GM12878 (cell line): Measurements from ENCODE around the gene ASTL. TPM values are rescaled to one million over a fixed set of nuclear protein-coding genes. Genes with fewer than 3 reads are reported as not detected.

ENCODE experiments used
- EED ChIP-seq: sonication (generic); IDR thresholded peaks from 2 replicates; pipeline ENCODE4 v1.6.1; 2016; ENCODE audit warnings: antibody characterized with exemption, low read depth
- HDGF ChIP-seq: fragments of 450-650 bp; IDR thresholded peaks from 2 replicates; pipeline ENCODE4 v1.6.1; 2016; ENCODE audit warnings: antibody characterized with exemption
- IKZF1 ChIP-seq: fragments of 450-650 bp; conservative IDR thresholded peaks from 2 replicates; pipeline ENCODE4 v1.6.1; 2017; ENCODE audit warnings: antibody characterized with exemption, mild to moderate bottlenecking
- SIN3A ChIP-seq: IDR thresholded peaks from 2 replicates; pipeline ENCODE4 v1.6.1; 2012; ENCODE audit warnings: low read depth, low read length, improper control_type of control experiment
- YBX1 ChIP-seq: fragments of 450-650 bp; IDR thresholded peaks from 2 replicates; pipeline ENCODE4 v1.6.1; 2016; ENCODE audit warnings: antibody characterized with exemption
- ZBED1 ChIP-seq: IDR thresholded peaks from 2 replicates; pipeline ENCODE4 v1.6.1; 2016; ENCODE audit warnings: borderline replicate concordance
- ZNF24 ChIP-seq: fragments of 450-650 bp; IDR thresholded peaks from 2 replicates; pipeline ENCODE4 v1.6.1; 2017; ENCODE audit warnings: antibody characterized with exemption, mild to moderate bottlenecking
- polyA plus RNA-seq, 11 experiments: library from polyadenylated mRNA; depleted of rRNA in 4 of 11; unstranded in 6 of 11; stranded (reverse) in 5 of 11; fragments of >200 nt; fragmentation: Nextera tagmentation in 4 of 11; fragmentation: Illumina TruSeq in 1 of 11; extraction: Ambion mirVana in 4 of 11; extraction: Trizol in 1 of 11; gene quantifications; 1 replicate in 1 of 11; 2 replicates in 10 of 11; pipeline versions ENCODE4 v1.2.1 to v1.2.3, GENCODE V29; 2011 to 2016; ENCODE audit warnings: inconsistent platforms in 2 of 11, missing spikeins in 2 of 11, low read depth in 1 of 11
- total RNA-seq, 4 experiments: library from RNA; depleted of rRNA in 3 of 4; stranded (reverse); fragments of >200 nt in 3 of 4; fragmentation: Illumina TruSeq in 1 of 4; extraction: Trizol in 1 of 4; gene quantifications; 2 replicates each; pipeline versions ENCODE4 v1.2.1 to v1.2.3, GENCODE V29; 2013 to 2021
- TF ChIP-seq, protein P1 (sequence below): fragments of 450-650 bp; IDR thresholded peaks from 2 replicates; pipeline ENCODE4 v1.6.1; 2017; ENCODE audit warnings: mild to moderate bottlenecking, moderate library complexity
- TF ChIP-seq, protein P2 (sequence below): fragments of 450-650 bp; IDR thresholded peaks from 2 replicates; pipeline ENCODE4 v1.6.1; 2014; ENCODE audit warnings: mild to moderate bottlenecking

The ASTL gene
- total and polyA plus RNA-seq, 10 of the 15 experiments (the other 5 are each of a cell fraction or from before 2014, with no cell fraction given) = 0.18 to 1.0 (median 0.38) TPM; not detected in 4

DNA sequence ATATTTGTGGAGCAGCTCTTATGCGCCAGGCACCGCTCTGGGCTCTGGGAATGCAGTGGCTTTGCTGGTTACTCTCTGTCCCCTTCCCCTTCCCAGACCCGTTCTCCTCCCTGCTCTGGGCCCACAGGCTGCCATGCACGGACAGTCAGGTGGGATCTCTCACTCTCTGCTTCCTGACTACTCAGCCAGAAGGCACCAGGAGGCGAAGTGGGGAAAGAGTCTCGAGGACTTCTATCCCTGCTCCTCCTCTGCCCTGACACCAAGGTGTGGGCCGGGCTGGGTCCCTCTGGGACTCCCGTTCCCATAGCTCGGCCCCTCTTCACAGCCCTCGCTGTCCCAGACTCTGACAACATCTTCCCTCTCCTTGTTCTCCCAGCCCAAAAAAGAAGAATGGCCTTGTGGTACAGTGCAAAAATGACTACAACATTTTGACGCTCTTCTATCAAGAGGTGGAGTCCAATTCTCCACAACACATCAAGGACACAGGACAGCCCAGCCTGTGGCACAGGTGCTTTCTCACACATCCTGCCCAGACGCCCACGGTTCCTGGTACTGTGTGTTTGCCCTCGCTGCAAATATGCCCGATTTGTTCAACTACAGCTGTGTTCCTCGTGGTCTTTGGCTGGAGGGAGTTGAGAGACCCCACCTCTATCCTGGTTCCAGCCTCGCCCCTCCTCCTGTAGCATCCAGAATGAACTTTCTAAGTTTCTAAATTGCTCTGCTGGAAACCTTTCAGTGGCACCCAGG lies 21.0 kb upstream of the ASTL start (continued):
- TF ChIP-seq, protein P1, sequence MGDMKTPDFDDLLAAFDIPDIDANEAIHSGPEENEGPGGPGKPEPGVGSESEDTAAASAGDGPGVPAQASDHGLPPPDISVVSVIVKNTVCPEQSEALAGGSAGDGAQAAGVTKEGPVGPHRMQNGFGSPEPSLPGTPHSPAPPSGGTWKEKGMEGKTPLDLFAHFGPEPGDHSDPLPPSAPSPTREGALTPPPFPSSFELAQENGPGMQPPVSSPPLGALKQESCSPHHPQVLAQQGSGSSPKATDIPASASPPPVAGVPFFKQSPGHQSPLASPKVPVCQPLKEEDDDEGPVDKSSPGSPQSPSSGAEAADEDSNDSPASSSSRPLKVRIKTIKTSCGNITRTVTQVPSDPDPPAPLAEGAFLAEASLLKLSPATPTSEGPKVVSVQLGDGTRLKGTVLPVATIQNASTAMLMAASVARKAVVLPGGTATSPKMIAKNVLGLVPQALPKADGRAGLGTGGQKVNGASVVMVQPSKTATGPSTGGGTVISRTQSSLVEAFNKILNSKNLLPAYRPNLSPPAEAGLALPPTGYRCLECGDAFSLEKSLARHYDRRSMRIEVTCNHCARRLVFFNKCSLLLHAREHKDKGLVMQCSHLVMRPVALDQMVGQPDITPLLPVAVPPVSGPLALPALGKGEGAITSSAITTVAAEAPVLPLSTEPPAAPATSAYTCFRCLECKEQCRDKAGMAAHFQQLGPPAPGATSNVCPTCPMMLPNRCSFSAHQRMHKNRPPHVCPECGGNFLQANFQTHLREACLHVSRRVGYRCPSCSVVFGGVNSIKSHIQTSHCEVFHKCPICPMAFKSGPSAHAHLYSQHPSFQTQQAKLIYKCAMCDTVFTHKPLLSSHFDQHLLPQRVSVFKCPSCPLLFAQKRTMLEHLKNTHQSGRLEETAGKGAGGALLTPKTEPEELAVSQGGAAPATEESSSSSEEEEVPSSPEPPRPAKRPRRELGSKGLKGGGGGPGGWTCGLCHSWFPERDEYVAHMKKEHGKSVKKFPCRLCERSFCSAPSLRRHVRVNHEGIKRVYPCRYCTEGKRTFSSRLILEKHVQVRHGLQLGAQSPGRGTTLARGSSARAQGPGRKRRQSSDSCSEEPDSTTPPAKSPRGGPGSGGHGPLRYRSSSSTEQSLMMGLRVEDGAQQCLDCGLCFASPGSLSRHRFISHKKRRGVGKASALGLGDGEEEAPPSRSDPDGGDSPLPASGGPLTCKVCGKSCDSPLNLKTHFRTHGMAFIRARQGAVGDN = peak; percentile 23
- TF ChIP-seq ZNF24 (no peak), ZBED1 (no peak), HDGF (0 out of 2 replicates have a peak, but pooled peaks have one; percentile 12), IKZF1 (no peak), YBX1 (no peak), SIN3A (no peak), EED (peak; percentile 34)
- TF ChIP-seq, protein P2, sequence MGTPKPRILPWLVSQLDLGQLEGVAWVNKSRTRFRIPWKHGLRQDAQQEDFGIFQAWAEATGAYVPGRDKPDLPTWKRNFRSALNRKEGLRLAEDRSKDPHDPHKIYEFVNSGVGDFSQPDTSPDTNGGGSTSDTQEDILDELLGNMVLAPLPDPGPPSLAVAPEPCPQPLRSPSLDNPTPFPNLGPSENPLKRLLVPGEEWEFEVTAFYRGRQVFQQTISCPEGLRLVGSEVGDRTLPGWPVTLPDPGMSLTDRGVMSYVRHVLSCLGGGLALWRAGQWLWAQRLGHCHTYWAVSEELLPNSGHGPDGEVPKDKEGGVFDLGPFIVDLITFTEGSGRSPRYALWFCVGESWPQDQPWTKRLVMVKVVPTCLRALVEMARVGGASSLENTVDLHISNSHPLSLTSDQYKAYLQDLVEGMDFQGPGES = no peak
